ENCODE measurements around the gene SCAMP4.
"Not testable (repeated sequence)": the region's sequence is repeated elsewhere in the genome, so short reads cannot be mapped to it uniquely, and the experiment has no call there.

The SCAMP4 gene

DNA sequence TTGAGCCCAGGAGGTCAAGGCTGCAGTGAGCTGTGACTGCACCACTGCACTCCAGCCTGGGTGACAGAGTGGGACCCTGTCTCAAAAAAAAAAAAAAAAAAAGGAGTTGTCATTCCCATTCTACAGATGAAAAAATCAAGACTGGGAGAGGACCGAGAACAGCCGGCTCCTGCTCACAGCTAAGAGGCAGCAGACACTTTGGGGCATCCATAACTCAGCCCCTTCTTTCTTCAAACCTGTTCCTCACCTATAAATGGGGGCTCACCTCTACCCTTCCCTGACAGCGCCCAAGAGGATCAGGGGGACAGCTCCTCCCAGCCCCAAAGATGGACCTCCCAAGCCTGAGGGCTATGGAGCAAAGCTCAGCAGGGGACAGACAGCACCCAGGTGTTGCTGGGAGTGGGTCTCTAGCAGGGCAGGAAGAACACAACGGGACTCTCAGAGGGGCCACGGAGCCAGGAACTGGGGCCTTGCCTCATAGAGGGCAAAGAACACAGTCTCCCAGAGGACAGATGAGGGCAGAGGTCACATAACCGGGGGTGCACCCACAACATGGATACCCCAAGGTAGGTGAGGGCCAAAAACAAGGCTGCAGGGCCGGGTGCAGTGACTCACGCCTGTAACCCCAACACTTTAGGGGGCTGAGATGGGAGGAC, 38.4 kb upstream of the SCAMP4 start:
- no peak for DNase-seq

DNA sequence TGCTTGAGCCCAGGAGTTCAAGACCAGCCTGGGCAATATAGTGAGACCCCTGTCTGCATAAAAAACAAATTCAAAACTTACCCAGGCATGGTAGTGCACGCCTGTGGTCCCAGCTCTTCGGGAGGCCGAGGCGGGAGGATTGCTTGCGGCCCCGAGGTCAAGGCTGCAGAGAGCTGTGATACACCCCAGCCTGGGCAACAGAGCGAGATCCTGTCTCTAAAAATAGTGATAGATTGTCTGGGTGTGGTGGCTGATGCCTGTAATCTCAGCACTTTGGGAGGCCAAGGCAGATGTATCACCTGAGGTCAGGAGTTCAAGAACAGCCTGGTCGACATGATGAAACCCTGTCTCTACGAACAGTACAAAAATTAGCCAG, 37.9 kb upstream of the SCAMP4 start:
- no peak for DNase-seq

DNA sequence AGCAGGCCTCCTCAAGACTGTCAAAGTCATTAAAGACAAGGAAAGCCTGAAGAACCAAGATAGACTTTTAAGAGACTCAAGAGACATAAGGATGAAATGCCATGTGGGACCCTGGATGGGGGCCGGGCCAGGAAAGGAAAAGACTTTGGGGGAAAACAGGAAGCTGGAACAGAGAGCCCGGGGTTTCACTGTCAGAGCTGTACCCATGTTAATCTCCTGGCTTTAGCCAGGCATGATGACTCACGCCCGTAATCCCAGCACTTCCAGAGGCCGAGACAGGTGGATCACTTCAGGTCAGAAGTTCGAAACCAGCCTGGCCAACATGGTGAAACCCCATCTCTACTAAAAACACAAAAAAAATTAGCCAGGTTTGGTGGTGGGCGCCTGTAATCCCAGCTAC, 36.2 kb upstream of the SCAMP4 start:
- DNase-seq: no peak

DNA sequence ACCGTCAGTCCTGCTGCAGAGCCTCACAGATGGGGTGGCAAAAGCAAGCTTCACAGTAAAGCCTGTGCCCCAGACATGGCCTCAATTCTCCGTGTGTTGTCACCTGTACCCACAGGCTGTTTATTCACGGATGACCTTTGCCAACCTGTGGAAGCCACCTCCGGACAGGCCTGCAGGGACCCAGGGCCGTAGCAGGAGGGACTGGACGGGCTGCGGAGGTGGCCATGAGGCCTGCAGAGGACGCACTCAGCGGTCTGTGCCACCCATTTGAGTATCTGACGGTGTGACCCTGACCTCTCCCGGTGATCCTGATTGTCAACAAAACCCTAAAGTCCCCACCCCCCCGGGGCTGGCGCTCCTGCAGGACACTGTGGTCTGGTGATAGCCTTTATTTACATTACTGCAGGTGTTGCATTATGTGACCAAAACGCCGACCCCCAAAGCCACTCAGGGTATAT, 34.0 kb upstream of the SCAMP4 start:
- peak; percentile 30 for DNase-seq

- DNase-seq: peak; percentile 29
These were observed 33.6 kb upstream of the SCAMP4 start for GRCh38 chr19:1871630-1872029.

- DNase-seq: peak; percentile 34
These were observed 32.2 kb upstream of the SCAMP4 start for GRCh38 chr19:1872807-1873523.

GRCh38 chr19:1873524-1874473, 31.4 kb upstream of the SCAMP4 start:
- DNase-seq: peak; percentile 31

- peak; percentile 27 for DNase-seq
These were observed 30.5 kb upstream of the SCAMP4 start for GRCh38 chr19:1874554-1875185.

DNA sequence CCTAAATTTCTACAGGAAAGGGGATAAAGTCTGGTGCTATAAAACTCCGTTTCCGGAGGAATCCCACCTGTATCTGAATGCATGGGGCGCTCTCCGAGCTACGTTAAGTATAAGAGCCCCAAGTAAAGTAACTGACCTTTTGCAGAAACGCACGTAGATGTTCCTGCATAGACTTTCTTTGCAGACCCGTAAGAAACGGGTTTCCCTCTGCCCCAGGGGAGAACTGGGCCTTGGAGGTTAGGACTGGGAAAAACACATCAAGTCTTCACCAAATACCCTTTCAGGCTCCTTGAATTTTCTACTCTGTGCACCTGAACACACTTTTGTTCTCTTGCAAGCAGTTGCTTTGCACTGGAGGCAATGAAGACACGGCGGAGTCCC, 29.9 kb upstream of the SCAMP4 start:
- DNase-seq: not testable (repeated sequence)

DNA sequence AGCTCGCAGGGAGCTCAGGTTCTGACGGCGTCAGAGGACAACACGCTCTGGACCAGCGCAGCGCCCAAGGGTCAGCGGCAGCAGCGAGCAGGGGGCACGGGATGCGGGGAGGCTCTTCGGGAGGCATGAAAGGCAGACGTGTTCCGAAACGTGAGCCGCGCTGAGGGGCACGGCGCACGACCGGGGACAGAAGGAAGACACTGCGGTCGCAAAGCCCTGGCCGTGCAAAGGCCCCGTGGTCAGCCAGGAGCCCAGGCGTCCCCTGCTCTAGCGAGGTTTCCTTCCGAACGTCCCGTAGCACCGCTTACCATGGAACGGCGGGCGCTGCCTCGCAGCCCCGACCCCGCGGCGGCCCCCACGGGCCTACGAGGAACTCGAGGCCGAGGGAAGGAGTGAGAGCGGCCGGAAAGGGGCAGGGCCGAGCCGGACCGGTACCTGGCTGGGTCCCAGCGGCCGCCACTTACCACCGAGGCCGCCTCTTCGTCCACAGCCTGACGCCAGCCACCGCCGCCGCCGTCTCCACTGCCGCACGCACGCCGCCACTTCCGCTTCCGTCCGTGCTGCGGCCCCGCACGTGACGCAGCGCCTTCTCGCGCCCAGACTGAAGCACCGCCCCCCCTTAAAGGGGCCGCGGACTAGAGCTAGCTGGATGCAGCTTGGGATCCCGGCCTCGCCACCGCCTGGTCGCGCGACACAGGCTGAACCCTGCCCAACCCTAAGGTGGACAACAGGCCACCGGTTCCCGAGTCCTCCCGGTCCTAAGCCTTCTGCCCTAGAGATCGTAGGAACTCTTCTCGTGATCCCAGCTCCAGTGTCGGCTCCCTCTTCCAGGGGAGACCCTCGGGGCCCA, 29.3 kb upstream of the SCAMP4 start:
- peak; percentile 91 for DNase-seq

DNA sequence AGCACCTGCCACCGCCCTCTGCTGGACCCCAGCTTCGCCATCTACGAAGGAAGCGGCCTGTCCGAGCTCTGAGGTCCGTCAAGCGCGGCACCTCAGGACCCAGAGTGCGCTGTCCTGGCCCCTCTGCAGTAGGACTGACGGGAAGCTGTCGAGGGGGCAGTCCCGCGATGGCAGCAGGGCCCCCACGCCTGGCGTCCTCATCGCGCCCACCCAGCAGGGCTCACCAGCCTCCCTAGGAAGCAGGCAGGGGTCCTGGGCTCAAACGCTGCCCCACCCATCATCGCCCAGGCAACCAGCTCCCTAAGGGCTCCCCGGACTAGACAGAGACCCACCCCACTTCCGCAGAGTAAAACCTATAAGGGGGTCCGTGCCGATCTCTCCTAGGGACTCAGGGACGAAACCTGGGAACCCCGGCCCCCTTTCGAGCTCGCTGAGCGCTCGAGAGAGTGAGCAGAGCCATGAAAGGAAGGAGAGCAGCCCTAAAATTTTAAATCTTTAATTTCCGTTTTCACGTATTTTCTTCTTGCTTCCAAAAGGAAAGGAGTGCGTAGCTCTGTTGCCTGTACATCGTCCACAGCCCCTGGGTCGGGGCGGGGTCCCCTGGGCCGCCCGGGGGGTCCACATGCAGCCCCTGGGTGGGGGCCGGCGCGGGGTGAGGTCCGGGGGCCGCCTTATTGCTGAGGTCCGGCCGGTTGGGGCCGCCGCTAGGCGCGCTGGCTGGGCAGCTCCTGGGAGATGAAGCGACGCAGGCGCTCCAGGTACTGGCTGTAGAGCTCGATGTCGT, 28.5 kb upstream of the SCAMP4 start:
- peak; percentile 48 for DNase-seq

GRCh38 chr19:1877280-1877660, 27.9 kb upstream of the SCAMP4 start:
- not testable (repeated sequence) for DNase-seq

GRCh38 chr19:1878583-1878982, 26.6 kb upstream of the SCAMP4 start:
- DNase-seq: not testable (repeated sequence)

- DNase-seq: not testable (repeated sequence)
These were observed 25.2 kb upstream of the SCAMP4 start for GRCh38 chr19:1879982-1880381.

GRCh38 chr19:1880611-1881392, 24.4 kb upstream of the SCAMP4 start:
- peak; percentile 25 for DNase-seq

DNA sequence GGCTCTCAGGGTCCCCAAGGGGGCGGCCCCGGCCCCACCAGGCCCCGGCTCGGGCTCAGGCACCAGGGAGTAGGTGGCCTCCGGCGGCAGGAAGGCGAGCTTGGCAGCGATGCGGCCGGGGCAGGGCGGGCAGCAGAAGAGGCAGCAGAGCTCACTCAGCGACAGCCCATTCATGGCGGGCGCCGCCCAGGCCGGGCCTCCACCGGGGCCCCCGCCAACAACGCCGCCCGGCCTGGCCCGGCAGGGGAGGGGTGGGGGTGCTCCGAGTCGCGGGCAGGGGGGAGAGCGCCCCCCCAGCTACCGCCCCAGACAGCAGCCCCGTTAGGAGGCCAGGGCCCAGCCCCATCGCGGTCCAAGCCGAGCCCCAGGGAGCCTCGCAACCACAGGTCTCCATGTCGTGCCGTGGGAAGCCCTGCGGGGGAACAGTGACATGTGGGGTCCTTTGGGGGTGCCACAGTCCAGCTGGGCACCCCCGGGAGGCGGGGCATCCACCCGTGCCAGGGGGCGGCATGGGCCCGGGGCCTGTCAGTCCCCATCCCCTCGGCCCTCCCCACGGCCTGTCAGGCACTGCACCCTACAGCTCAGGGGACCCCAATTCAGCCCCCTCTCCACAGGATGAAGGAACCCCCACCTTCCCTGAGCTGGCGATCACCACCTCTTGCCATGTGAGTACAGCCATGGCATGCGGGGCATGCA, 23.7 kb upstream of the SCAMP4 start:
- DNase-seq: peak; percentile 30

DNA sequence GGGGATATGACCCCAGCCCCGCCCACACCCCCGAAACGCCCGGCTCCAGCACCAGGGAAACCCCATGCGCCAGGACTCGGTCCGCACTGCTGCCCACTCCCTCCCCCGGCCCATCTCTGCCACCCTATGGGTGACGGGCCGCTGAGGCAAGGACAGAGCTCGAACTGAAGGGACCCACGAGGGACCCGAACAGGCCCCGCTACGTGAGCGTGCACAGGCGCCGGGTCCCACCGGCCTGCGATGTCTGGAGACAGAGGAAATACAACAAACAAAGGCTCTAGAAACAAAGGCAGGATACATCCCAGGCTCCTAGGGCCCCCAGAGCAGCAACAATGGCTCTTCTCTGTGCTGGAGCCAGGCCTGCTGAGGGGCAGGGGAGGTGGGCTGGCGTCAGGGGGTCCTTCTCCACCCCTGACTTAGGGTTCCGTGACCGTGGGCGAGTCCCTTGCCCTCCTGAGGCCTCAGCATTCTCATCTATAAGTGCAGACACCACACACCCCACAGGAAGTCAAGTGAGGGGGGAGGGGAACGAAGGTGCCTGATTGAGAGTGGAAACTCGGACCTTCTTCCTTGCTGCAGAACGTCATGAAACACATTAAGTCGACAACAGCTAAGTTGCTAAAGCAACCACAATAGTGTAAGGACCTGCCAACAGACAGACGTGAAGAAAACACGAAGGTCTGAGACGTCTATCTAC, 23.0 kb upstream of the SCAMP4 start:
- DNase-seq: peak; percentile 31

DNA sequence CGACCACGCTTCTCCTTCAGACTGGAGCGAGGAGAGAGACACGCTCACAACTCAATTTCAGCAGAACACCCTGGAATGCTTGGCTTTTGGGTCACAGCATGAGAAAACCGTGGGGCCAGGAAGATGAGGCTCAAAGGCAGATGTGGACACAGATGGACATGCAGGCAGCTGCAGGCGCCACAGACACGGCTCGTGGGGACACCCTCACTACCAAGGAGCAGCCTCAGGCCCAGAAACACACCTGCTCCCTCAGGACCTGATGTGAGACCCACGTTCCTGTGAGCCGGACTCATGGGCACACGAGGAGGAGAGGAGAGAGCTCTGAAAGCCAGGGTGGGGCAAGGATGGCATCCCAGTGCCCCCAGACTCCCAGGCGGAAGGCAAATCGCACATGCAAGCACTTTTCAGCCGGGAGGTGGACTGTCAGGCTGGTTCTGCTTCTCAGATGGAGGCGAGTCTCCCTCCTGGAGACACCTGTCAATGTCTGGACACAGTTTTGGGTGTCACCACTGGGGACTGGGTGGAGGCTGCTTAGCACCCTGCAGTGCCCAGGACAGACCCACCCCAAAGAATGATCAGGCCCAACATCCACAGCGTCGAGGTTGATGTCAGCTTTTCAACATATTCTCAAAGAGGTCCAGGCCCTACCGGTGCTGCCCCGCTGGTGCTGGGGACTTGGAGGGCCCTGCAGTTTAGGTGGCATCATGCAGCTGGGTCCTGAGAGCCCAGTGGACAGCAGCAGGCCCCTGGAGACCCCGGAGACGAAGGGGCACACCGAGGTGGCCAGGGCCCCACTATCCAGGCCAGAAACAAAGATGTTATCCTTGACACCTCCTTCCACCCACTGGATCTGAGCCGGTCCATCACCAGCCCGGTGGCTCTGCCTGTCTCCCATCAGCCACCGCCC, 22.2 kb upstream of the SCAMP4 start:
- peak; percentile 33 for DNase-seq
